ENCODE results near the gene ZRANB1. TPM values are rescaled to one million over a fixed set of nuclear protein-coding genes. Genes with fewer than 3 reads are reported as not detected.

ZRANB1 gene
- total RNA-seq, 2 experiments from 2014 or later = 21.2 to 22.2 TPM

- Histone ChIP-seq H3K27ac (ENCODE audit: low read depth in 1 of 2, low read length in 2 of 2) (no peak overlapping the region), H3K4me1 (ENCODE audit: insufficient read depth, low read length) (no peaks in the 10 kb centered on the region), H3K36me3 (ENCODE audit: insufficient read depth, low read length) (no peaks in the 10 kb centered on the region), H3K4me3 (ENCODE audit: low read length) (no peak overlapping the region), H3K9me3 (ENCODE audit: control insufficient read depth in 1 of 2, insufficient read depth in 1 of 2, low read length in 2 of 2) (no peaks in the 10 kb centered on the region), H3K27me3 (ENCODE audit: control insufficient read depth in 1 of 2, insufficient read depth in 2 of 2, low read length in 2 of 2) (peaks cover 0 to 4% of the 10 kb centered on the region in 2 experiments)
- DNase-seq (no peak), ATAC-seq (ENCODE audit: poor library complexity) (no peak)
- Mint-ChIP-seq H3K9me3 (no peaks in the 10 kb centered on the region), H3K4me3 (no peak overlapping the region), H3K36me3 (ENCODE audit: low read depth) (no peaks in the 10 kb centered on the region), H3K4me1 (ENCODE audit: low read depth) (no peaks in the 10 kb centered on the region), H3K27ac (no peak overlapping the region), H3K27me3 (peaks cover 18% of the 10 kb centered on the region)
- no peak for TF ChIP-seq CTCF (IDR thresholded peaks at IDR 0.05)
- CTCF ChIA-PET = interaction anchor here (1.6 kb wide), 1 partner anchor 17 kb away, joined by 3 read pairs; no protein-coding TSS in a partner anchor
- intact Hi-C loops (cut with DNase I, micrococcal nuclease) = no loop called here
- POLR2A ChIA-PET = no interaction called here
Measured at GRCh38 chr10:124896751-124897150, 45.2 kb upstream of the ZRANB1 start.

- intact Hi-C loops (cut with DNase I, micrococcal nuclease) = no loop called here
- Mint-ChIP-seq H3K4me1 (ENCODE audit: low read depth) (no peaks in the 10 kb centered on the region), H3K36me3 (ENCODE audit: low read depth) (no peaks in the 10 kb centered on the region), H3K27ac (no peak overlapping the region), H3K9me3 (no peaks in the 10 kb centered on the region), H3K27me3 (peaks cover 31% of the 10 kb centered on the region), H3K4me3 (no peak overlapping the region)
- ATAC-seq (ENCODE audit: poor library complexity) (no peak), DNase-seq (no peak)
- H3K4me3 ChIP-seq (ENCODE audit: low read length) = no peak overlapping the region
- peaks cover 0 to 4% of the 10 kb centered on the region in 2 experiments for H3K27me3 ChIP-seq (ENCODE audit: control insufficient read depth in 1 of 2, insufficient read depth in 2 of 2, low read length in 2 of 2)
- H3K27ac ChIP-seq (ENCODE audit: low read depth in 1 of 2, low read length in 2 of 2) = no peak overlapping the region
- ChIA-PET POLR2A (no interaction called here), CTCF (interaction anchor here (0.6 to 1.6 kb wide), 2 partner anchors 19 to 66 kb away, joined by 3 to 5 read pairs; no protein-coding TSS in a partner anchor)
- no peaks in the 10 kb centered on the region for H3K36me3 ChIP-seq (ENCODE audit: insufficient read depth, low read length)
- no peaks in the 10 kb centered on the region for H3K9me3 ChIP-seq (ENCODE audit: control insufficient read depth in 1 of 2, insufficient read depth in 1 of 2, low read length in 2 of 2)
- no peak for TF ChIP-seq CTCF (IDR thresholded peaks at IDR 0.05)
- H3K4me1 ChIP-seq (ENCODE audit: insufficient read depth, low read length) = no peaks in the 10 kb centered on the region
Measured at GRCh38 chr10:124898471-124898870, 43.5 kb upstream of the ZRANB1 start.

- H3K36me3 Mint-ChIP-seq (ENCODE audit: low read depth) = no peaks in the 10 kb centered on the region
- no peak for DNase-seq
- Histone ChIP-seq H3K4me3 (ENCODE audit: low read length) (no peak overlapping the region), H3K27me3 (ENCODE audit: control insufficient read depth in 1 of 2, insufficient read depth in 2 of 2, low read length in 2 of 2) (peaks cover 0 to 4% of the 10 kb centered on the region in 2 experiments), H3K36me3 (ENCODE audit: insufficient read depth, low read length) (no peaks in the 10 kb centered on the region), H3K4me1 (ENCODE audit: insufficient read depth, low read length) (no peaks in the 10 kb centered on the region), H3K27ac (ENCODE audit: low read depth in 1 of 2, low read length in 2 of 2) (no peak overlapping the region), H3K9me3 (ENCODE audit: control insufficient read depth in 1 of 2, insufficient read depth in 1 of 2, low read length in 2 of 2) (no peaks in the 10 kb centered on the region)
- ChIA-PET CTCF (interaction anchor here (0.6 kb wide), 1 partner anchor 66 kb away, joined by 5 read pairs; no protein-coding TSS in a partner anchor), POLR2A (no interaction called here)
- H3K9me3 Mint-ChIP-seq = no peaks in the 10 kb centered on the region
- intact Hi-C loops (cut with DNase I, micrococcal nuclease) = no loop called here
- H3K4me1 Mint-ChIP-seq (ENCODE audit: low read depth) = no peaks in the 10 kb centered on the region
- TF ChIP-seq CTCF (IDR thresholded peaks at IDR 0.05) = no peak
- ATAC-seq (ENCODE audit: poor library complexity) = no peak
- H3K27me3 Mint-ChIP-seq = peaks cover 31% of the 10 kb centered on the region
- no peak overlapping the region for H3K27ac Mint-ChIP-seq
- H3K4me3 Mint-ChIP-seq = no peak overlapping the region
Measured at GRCh38 chr10:124899151-124899550, 42.8 kb upstream of the ZRANB1 start.
